ENCODE results near the gene TOR1A. TPM values are rescaled to one million over a fixed set of nuclear protein-coding genes. Genes with fewer than 3 reads are reported as not detected.

TOR1A gene
- polyA plus RNA-seq, 1 experiment, result 78.8 TPM

GRCh38 chr9:129840034-129840433 is 16.1 kb upstream of the TOR1A start:
- TF ChIP-seq CTCF (IDR thresholded peaks at IDR 0.05; ENCODE audit: insufficient read depth, low read depth, low read length), result no peak
- no peak overlapping the region for H3K4me3 ChIP-seq (ENCODE audit: low read depth, low read length)
- peaks cover 4% of the 10 kb centered on the region; the same call in 1 of the 2 replicates for H3K36me3 ChIP-seq (ENCODE audit: control insufficient read depth, insufficient read depth, low read length)
- CTCF ChIA-PET, result no interaction called here
- no peak for DNase-seq (ENCODE audit: low read depth)
- POLR2A ChIA-PET, result no interaction called here
- H3K27me3 ChIP-seq (ENCODE audit: control insufficient read depth, insufficient read depth, low read length), result no peaks in the 10 kb centered on the region

DNA sequence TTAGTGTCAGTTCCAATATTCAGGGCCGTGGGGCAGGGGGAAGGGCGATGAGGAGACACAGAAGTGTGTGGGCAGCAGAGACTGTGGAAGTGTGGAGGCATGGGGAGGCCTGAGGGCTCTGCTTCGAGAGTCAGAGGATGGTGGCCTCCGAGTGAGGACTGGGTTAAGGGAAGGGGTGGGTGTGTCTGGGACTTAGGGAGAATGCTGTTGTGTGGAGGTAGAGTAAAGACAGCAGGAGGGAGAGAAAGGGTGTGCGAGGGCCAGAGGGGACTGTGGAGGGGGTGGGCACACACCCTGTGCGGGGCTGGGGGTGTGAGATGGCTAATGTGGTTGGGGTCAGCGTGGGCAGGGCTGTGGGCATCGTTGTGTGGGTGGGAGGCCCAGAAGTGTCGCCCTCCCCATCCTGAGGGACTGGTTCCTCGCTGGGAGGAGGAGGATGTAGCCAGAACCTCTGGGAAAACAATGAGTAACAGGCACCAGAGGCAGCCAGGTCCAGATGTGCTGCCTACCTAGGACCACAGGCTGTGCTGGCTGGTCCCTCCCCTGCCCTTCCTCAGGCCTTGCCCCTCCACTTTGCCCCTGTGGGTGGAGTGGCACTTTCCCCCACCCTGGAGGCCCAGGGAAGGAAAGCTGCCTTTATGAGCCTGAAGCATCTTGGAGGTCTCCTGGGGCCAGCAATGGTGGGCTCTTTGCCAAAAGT is 15.5 kb upstream of the TOR1A start:
- DNase-seq (ENCODE audit: low read depth), result no peak
- POLR2A ChIA-PET, result no interaction called here
- CTCF ChIA-PET, result no interaction called here
- no peak for TF ChIP-seq CTCF (IDR thresholded peaks at IDR 0.05; ENCODE audit: insufficient read depth, low read depth, low read length)
- Histone ChIP-seq H3K36me3 (ENCODE audit: control insufficient read depth, insufficient read depth, low read length) (peaks cover 4% of the 10 kb centered on the region; the same call in 1 of the 2 replicates), H3K27me3 (ENCODE audit: control insufficient read depth, insufficient read depth, low read length) (no peaks in the 10 kb centered on the region), H3K4me3 (ENCODE audit: low read depth, low read length) (no peak overlapping the region)

GRCh38 chr9:129838707-129839259 is 14.8 kb upstream of the TOR1A start:
- H3K36me3 ChIP-seq (ENCODE audit: control insufficient read depth, insufficient read depth, low read length), result peaks cover 4% of the 10 kb centered on the region; the same call in 1 of the 2 replicates
- TF ChIP-seq CTCF (IDR thresholded peaks at IDR 0.05; ENCODE audit: insufficient read depth, low read depth, low read length), result no peak
- ChIA-PET CTCF (no interaction called here), POLR2A (no interaction called here)
- no peaks in the 10 kb centered on the region for H3K27me3 ChIP-seq (ENCODE audit: control insufficient read depth, insufficient read depth, low read length)
- no peak overlapping the region for H3K4me3 ChIP-seq (ENCODE audit: low read depth, low read length)
- DNase-seq (ENCODE audit: low read depth), result peak; percentile 73

GRCh38 chr9:129836311-129837007 is 12.5 kb upstream of the TOR1A start:
- Histone ChIP-seq H3K4me3 (ENCODE audit: low read depth, low read length) (peak overlapping the region; percentile 68), H3K27me3 (ENCODE audit: control insufficient read depth, insufficient read depth, low read length) (no peaks in the 10 kb centered on the region), H3K36me3 (ENCODE audit: control insufficient read depth, insufficient read depth, low read length) (peaks cover 2% of the 10 kb centered on the region)
- ChIA-PET CTCF (no interaction called here), POLR2A (no interaction called here)
- no peak for DNase-seq (ENCODE audit: low read depth)
- TF ChIP-seq CTCF (IDR thresholded peaks at IDR 0.05; ENCODE audit: insufficient read depth, low read depth, low read length), result no peak

DNA sequence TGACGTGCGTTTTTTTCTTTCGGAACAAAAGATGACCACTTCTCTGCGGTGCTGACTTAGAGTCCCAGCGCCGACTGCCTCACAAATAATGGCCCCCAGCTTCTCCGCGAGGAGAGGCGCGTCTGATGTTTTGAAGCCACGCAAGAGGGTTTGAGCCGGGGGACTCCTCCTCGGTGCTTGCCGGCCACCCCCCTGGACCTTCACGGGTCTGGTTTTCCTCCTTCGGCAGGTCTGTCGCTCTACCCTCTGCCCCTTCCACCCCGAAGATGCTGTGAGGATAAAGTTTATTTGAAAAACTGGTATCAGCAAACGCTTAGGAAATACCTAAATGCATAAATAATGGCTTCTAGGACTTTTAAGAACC is 11.9 kb upstream of the TOR1A start:
- H3K27me3 ChIP-seq (ENCODE audit: control insufficient read depth, insufficient read depth, low read length), result no peaks in the 10 kb centered on the region
- ChIA-PET CTCF (no interaction called here), POLR2A (no interaction called here)
- TF ChIP-seq CTCF (IDR thresholded peaks at IDR 0.05; ENCODE audit: insufficient read depth, low read depth, low read length), result no peak
- peak overlapping the region; percentile 68 for H3K4me3 ChIP-seq (ENCODE audit: low read depth, low read length)
- DNase-seq (ENCODE audit: low read depth), result no peak
- H3K36me3 ChIP-seq (ENCODE audit: control insufficient read depth, insufficient read depth, low read length), result peaks cover 2% of the 10 kb centered on the region

Measured in BJ (cell line).